Left lung (tissue), 10 donors: Measurements from ENCODE around the gene PRSS38. TPM values are rescaled to one million over a fixed set of nuclear protein-coding genes. Genes with fewer than 3 reads are reported as not detected.

Source experiments
- ATAC-seq: fragments of 200-7000 bp; cut with Tn5 transposase; one replicate; pipeline ENCODE4 v1.9.1; 2020; ENCODE audit warnings: moderate library complexity
- DNase-seq, 4 donors: peaks; one replicate each; pipeline ENCODE4 v3.0.0-alpha.2; 2013 to 2020
- H3K27ac ChIP-seq, 2 donors: fragments of 200-600 bp; sonication (generic) in 1 of 2; one replicate each; pipeline versions ENCODE4 v1.5.0 to v1.8.0; 2020 to 2021
- H3K27me3 ChIP-seq, 2 donors: fragments of 200-600 bp; sonication (generic) in 1 of 2; one replicate each; pipeline versions ENCODE4 v1.5.0 to v1.8.0; 2020 to 2021
- H3K36me3 ChIP-seq, 2 donors: fragments of 200-600 bp; sonication (generic) in 1 of 2; one replicate each; pipeline versions ENCODE4 v1.5.0 to v1.8.0; 2020 to 2021
- H3K4me1 ChIP-seq, 2 donors: fragments of 200-600 bp; one replicate each; pipeline ENCODE4 v1.8.0; 2021
- H3K4me3 ChIP-seq, 2 donors: fragments of 200-600 bp; sonication (generic) in 1 of 2; one replicate each; pipeline versions ENCODE4 v1.5.0 to v1.8.0; 2020 to 2021; ENCODE audit warnings: mild to moderate bottlenecking in 1 of 2
- H3K9me3 ChIP-seq, 2 donors: fragments of 200-600 bp; sonication (generic) in 1 of 2; one replicate each; pipeline versions ENCODE4 v1.5.0 to v1.8.0; 2020 to 2021
- intact Hi-C, 2 donors: fragments of 100-400 bp; cut with DNase I; formaldehyde crosslinking; loops; one replicate each; pipeline versions ENCODE4 v1.11.2 to v1.14.2; 2022
- polyA plus RNA-seq, 6 donors: library from polyadenylated mRNA; unstranded; fragments of 120-200 nt; gene quantifications; one replicate each; pipeline ENCODE4 v1.2.1, GENCODE V29; 2013; ENCODE audit not compliant: insufficient read length in 6 of 6
- total RNA-seq, 2 donors: library from RNA; stranded (reverse); fragmentation: NEBNext Ultra II Directional; extraction: Animal tissue kit (Norgen Biotek cat#: 25700); gene quantifications; one replicate each; pipeline ENCODE4 v1.2.1, GENCODE V29; 2021
- TF ChIP-seq, protein P1 (sequence below), 2 donors: fragments of 200-600 bp; sonication (generic) in 1 of 2; IDR thresholded peaks; one replicate each; pipeline versions ENCODE4 v1.5.0 to v1.8.0; 2021; ENCODE audit warnings: antibody characterized with exemption in 2 of 2
- donor health status: DM: no; HTN: yes; CAD: no.
- donor health status: DM: no; HTN: no; CAD: no.

Gene PRSS38
- total and polyA plus RNA-seq, 8 donors, result not detected

DNA sequence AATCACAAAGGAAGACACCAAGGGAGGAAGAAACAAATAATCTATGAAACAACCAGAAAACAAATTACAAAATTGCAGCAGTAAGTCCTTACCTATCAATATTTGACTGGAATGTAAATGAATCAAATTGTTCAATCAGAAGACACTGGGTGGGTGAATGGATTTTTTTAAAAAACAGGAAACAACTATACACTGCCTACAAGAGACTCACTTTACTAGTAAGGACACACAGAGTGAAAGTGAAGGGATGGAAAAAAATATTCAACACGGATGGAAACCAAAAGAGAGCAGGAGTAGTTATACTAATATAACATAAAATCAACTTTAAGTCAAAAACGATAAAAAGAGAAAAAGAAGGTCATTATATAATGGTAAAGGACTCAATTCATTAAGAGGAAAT, 6.4 kb upstream of the PRSS38 start:
- ATAC-seq (no peak), DNase-seq (no peak)
- Histone ChIP-seq H3K27me3 (peaks cover 0 to 4% of the 10 kb centered on the region in 2 donors), H3K4me1 (no peaks in the 10 kb centered on the region), H3K9me3 (peaks cover 0 to 19% of the 10 kb centered on the region in 2 donors), H3K4me3 (no peak overlapping the region), H3K27ac (no peak overlapping the region), H3K36me3 (no peaks in the 10 kb centered on the region)
- TF ChIP-seq, protein P1, sequence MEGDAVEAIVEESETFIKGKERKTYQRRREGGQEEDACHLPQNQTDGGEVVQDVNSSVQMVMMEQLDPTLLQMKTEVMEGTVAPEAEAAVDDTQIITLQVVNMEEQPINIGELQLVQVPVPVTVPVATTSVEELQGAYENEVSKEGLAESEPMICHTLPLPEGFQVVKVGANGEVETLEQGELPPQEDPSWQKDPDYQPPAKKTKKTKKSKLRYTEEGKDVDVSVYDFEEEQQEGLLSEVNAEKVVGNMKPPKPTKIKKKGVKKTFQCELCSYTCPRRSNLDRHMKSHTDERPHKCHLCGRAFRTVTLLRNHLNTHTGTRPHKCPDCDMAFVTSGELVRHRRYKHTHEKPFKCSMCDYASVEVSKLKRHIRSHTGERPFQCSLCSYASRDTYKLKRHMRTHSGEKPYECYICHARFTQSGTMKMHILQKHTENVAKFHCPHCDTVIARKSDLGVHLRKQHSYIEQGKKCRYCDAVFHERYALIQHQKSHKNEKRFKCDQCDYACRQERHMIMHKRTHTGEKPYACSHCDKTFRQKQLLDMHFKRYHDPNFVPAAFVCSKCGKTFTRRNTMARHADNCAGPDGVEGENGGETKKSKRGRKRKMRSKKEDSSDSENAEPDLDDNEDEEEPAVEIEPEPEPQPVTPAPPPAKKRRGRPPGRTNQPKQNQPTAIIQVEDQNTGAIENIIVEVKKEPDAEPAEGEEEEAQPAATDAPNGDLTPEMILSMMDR (IDR thresholded peaks at IDR 0.05), result no peak
- intact Hi-C loops, result no loop called here

DNA sequence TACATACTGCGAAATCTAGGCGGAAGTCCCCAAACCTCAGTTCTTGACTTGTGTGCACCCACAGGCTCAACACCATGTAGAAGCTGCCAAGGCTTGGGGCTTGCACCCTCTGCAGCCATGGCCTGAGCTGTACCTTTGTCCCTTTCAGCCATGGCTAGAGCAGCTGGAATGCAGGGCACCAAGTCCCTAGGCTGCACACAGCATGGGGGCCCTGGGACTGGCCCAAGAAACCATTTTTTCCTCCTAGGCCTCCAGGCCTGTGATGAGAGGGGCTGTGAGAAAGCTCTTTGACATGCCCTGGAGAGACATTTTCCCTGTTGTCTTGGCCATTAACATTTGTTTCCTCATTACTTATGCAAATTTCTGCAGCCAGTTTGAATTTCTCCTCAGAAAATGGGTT, 1.5 kb upstream of the PRSS38 start:
- no peaks in the 10 kb centered on the region for H3K36me3 ChIP-seq
- intact Hi-C loops, result no loop called here
- H3K4me1 ChIP-seq, result no peaks in the 10 kb centered on the region
- DNase-seq (no peak), ATAC-seq (no peak)
- H3K4me3 ChIP-seq, result no peak overlapping the region
- TF ChIP-seq, protein P1 (IDR thresholded peaks at IDR 0.05), result no peak
- no peaks in the 10 kb centered on the region for H3K27me3 ChIP-seq
- H3K27ac ChIP-seq, result no peak overlapping the region
- H3K9me3 ChIP-seq, result peaks cover 0 to 36% of the 10 kb centered on the region in 2 donors

DNA sequence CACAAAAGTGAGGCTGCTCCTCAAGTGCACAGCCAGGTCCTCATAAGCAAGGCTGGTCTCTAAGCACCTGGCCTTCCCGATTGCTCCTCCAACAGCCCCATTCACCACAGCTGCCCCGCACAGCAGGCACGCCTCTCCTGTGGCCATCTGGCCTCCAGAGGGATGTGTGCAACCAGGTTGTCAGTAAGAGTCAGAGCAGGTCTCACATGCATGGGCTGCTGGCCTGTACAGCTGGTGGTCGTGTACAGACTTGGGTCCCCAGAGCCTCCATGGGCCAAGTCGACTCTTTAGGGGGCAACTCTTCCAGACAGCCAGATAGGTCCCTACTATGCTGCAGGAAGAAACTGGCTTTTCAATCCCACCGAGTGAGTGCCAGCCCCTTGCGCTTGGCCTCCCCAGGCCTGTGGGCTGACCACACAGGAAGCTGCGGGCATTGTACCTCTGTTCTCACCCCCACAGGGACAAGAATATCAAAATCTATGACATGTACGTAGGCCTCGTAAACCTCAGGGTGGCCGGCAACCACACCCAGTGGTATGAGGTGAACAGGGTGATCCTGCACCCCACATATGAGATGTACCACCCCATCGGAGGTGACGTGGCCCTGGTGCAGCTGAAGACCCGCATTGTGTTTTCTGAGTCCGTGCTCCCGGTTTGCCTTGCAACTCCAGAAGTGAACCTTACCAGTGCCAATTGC, 1.4 kb downstream of the PRSS38 start:
- intact Hi-C loops, result no loop called here
- no peaks in the 10 kb centered on the region for H3K36me3 ChIP-seq
- TF ChIP-seq, protein P1 (IDR thresholded peaks at IDR 0.05), result no peak
- DNase-seq, result peak in 1 of 4 donors; percentile 53
- H3K9me3 ChIP-seq, result peaks cover 0 to 38% of the 10 kb centered on the region in 2 donors
- H3K27ac ChIP-seq, result no peak overlapping the region
- H3K27me3 ChIP-seq, result no peaks in the 10 kb centered on the region
- ATAC-seq, result no peak
- no peaks in the 10 kb centered on the region for H3K4me1 ChIP-seq
- H3K4me3 ChIP-seq, result no peak overlapping the region

DNA sequence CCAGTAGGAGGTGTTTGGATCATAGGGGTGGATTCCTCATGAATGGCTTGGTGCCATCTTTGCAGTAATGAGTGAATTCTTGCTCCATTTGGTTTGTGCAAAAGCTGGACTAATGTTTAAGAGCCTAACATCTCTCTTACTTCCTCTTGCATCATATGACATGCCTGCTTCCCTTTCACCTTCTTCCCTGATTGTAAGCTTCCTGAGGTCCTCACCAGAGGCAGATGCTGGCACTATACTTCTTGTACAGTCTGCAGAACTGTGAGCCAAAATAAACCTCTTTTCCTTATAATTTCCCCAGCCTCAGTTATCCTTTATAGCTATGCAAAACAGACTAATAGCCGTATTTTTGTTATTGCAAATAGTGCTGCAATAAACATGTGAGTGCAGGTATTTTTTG, 8.1 kb downstream of the PRSS38 start:
- TF ChIP-seq, protein P1 (IDR thresholded peaks at IDR 0.05), result no peak
- Histone ChIP-seq H3K9me3 (peaks cover 0 to 20% of the 10 kb centered on the region in 2 donors), H3K4me1 (no peaks in the 10 kb centered on the region), H3K4me3 (no peak overlapping the region), H3K27ac (no peak overlapping the region), H3K36me3 (no peaks in the 10 kb centered on the region), H3K27me3 (peaks cover 0 to 4% of the 10 kb centered on the region in 2 donors)
- intact Hi-C loops, result no loop called here
- DNase-seq (no peak), ATAC-seq (no peak)

DNA sequence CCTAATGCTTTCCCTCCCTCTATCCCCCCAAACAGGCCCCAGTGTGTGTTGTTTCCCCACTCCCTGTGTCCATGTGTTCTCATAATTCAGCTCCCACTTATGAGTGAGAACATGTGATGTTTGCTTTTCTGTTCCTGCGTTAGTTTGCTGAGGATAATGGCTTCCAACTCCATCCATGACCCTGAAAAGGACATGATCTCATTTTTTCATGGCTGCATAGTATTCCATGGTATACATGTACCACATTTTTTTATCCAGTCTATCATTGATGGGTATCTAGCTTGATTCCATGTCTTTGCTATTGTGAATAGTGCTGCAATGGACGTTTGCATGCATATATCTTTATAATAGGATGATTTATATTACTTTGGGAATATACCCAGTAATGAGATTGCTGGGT, 8.7 kb downstream of the PRSS38 start:
- no peaks in the 10 kb centered on the region for H3K4me1 ChIP-seq

More for the DNA sequence above, 8.7 kb downstream of the PRSS38 start:
- intact Hi-C loops, result no loop called here
- H3K9me3 ChIP-seq, result peaks cover 0 to 22% of the 10 kb centered on the region in 2 donors
- TF ChIP-seq, protein P1 (IDR thresholded peaks at IDR 0.05), result no peak
- no peak overlapping the region for H3K4me3 ChIP-seq
- DNase-seq, result no peak
- no peaks in the 10 kb centered on the region for H3K36me3 ChIP-seq
- no peak overlapping the region for H3K27ac ChIP-seq
- peaks cover 0 to 4% of the 10 kb centered on the region in 2 donors for H3K27me3 ChIP-seq
- no peak for ATAC-seq
